ENCODE measurements around the gene MACROD2.

GRCh38 chr20:14191559-14191958, 196.2 kb downstream of the MACROD2 start:
- TF ChIP-seq, protein P1, sequence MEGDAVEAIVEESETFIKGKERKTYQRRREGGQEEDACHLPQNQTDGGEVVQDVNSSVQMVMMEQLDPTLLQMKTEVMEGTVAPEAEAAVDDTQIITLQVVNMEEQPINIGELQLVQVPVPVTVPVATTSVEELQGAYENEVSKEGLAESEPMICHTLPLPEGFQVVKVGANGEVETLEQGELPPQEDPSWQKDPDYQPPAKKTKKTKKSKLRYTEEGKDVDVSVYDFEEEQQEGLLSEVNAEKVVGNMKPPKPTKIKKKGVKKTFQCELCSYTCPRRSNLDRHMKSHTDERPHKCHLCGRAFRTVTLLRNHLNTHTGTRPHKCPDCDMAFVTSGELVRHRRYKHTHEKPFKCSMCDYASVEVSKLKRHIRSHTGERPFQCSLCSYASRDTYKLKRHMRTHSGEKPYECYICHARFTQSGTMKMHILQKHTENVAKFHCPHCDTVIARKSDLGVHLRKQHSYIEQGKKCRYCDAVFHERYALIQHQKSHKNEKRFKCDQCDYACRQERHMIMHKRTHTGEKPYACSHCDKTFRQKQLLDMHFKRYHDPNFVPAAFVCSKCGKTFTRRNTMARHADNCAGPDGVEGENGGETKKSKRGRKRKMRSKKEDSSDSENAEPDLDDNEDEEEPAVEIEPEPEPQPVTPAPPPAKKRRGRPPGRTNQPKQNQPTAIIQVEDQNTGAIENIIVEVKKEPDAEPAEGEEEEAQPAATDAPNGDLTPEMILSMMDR (conservative IDR thresholded peaks at IDR 0.05; ENCODE audit: low read depth, low read length) = no peak
- TF ChIP-seq EZH2 (IDR thresholded peaks at IDR 0.05; ENCODE audit: borderline replicate concordance, low read depth, low read length, poor library complexity, severe bottlenecking) = no peak
